HPDE6-E6E7 (cell line): ENCODE measurements around the gene HKDC1.

Experiments used
- DNase-seq: peaks from one replicate; pipeline ENCODE4 v3.0.0; 2011; ENCODE audit warnings: missing footprints; ENCODE audit errors: extremely low spot score

Gene HKDC1

DNA sequence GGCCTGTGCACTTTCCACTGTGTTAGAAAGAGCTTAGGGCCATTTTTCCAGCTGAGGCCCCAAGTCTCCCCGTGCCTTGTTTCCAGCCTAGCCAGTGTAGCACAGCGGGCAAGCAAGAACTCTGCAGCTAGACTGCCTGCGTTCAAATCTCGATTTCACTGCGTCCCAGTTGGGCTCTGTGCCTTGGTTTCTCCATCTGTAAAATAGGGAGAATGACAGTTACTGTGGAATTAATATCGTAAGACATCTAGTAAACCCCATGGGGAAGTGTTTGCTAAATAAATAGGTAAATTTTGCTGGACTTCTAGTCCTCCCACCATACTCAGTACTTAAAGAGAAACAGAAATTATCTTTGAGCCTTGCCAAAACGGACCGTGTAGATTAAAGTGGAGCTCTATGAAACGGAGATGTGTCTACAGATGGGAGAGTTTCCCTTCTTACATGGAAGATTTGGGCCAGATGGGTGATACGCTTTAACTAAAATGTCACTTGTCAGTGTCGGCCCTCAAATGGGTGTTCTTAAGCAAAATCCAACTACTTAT is 3.5 kb upstream of the HKDC1 start:
- DNase-seq: no peak

DNA sequence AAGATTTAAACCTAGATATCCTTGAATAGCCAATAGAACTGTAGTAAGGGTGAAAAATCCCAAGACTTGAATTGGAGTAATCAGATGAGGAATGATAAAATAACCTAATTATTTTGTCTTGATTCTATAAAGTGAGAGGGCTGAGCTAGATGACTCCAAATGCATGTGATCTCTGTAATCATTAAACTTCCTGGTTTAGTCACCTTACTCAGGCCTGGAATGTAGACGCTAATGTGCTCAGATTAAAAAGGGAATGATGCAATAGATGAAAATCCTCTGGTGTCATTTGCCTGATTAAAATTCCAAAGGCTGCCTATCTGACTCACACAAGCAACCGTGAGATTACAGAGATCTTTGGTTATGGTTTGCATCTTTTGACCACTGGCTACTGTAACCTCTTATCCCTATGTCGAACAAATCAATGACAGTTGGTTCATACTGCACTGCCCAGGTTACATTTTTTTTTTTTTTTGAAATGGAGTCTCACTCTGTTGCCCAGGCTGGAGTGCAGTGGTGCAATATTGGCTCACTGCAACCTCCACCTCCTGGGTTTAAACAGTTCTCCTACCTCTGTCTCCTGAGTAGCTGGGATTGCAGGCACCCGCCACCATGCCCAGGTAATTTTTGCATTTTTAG is 2.9 kb upstream of the HKDC1 start:
- peak; percentile 86 for DNase-seq

DNA sequence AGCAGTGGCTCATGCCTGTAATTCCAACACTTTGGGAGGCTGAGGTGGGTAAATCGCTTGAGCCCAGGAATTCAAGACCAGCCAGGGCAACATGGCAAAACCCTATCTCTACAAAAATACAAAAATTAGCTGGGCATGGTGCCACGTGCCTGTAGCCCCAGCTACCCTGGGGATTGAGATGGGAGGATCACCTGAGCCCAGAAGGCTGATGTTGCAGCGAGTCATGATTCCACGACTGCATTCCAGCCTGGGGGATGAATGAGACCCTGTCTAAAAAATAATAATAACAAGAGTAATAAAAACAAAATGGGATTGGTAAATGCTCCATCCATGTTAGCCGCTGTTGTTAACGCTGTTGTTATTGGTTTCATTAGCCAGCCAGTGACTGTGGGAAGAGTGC is 1.3 kb upstream of the HKDC1 start:
- no peak for DNase-seq

DNA sequence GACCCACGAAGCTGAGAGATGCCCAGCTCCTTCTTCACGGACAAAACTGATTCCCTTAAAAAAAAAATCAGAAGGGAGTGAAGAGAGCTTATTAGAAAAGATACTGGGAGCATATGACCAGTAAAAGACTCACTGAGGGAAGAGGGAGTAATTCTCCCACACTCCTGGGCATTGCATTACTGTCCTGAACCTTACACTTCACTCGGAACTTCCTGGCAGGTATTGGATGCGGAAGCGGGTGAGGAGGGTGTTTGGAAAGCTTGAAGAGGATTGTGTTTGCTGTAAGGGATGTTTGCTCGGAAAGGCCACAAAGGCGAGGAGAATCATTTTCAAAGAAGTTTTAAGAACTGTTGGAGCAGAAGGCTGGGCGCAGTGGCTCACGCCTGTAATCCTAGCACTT is 375 bp downstream of the HKDC1 start:
- DNase-seq: no peak

DNA sequence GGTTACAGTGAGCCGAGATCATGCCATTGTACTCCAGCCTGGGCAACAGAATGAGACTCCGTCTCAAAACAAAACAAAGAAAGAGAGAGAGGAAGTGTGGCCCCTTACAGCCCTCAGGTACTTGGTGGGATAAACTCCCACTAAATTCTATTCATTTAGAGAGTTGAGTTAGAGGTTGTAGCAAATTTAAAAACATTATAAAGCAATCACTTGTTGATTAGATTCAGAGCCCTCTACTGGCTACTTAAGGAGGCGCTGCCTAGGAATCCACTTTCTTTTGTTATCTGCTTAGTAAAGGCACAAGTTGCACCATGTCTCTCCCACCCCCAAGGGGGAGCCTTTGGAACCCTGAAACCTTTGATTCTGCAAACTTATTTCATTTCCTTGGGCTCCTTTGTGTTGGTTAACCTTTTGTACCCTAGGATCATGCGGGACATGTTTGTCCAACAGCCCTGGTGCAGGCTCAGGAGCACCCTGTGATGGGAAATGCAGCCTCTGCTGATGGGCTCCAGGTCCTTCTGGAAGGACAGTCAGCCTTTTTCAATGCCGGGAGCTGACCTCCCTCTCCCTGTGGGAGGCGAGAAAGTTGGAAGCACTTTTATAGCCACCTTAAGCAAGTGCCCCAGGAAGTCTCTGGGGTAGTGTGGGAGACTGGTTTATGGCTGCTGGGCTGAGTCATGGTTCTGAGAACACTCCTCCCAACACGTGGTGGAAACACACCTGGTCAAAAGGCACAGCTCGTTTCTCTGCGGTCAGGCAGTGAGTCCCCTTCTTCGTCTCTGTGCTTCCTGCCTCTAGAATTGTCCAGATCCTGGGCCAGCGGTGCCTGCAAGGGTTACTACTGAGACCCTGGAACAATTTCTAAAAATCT is 2.3 kb downstream of the HKDC1 start:
- DNase-seq: peak; percentile 97

DNA sequence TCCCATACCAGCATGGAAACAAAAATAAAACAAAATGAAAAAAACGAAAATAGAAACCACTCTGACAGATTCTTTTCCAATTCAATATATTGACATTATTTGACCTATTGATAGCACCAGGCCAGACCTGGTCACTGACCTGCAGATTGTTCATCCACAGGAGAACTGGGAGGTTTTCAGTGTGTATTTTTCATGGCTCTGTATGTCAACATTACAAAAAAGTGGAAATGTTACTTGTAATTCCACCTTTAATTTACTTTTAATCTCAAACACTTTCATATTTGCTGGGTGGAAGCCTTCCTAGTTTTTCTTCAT is 2.9 kb downstream of the HKDC1 start:
- no peak for DNase-seq

DNA sequence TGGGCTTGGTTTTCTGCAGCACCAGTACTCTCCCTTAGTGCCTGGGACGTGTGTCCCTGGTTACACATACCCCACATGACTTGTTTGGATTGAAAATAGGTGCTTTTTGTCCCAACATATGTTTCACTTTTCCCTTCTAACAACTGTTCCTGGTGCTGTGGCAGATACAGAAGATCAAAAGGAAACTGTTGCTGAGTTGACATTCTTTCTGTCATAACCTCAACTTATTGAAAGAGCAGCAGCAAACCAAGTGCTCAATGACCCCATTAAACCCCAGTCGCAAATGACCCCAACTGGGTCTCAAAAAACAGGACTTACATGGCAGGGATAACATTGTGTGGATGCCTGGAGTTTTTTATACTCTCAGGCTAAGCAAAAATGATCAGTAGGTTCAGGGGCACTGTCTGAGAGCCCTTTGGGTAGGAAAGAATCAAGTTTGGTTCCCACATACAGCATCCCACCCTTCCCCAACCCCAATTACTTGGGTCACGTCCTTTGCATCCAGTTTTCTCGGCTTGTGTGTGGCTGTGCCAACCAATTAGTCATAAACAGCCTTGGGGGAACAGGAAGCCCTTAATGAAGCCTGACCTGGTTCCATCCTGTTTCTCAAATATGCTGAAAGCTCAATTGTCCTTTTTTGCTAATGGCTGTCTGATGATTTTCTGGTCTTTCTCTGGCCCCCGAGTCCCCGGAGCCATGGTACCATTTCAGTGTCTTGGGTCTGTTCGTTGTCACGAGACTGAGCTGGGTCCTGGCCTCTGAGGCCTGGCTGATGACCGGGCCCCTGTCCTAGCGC is 4.9 kb downstream of the HKDC1 start:
- DNase-seq: peak; percentile 36

DNA sequence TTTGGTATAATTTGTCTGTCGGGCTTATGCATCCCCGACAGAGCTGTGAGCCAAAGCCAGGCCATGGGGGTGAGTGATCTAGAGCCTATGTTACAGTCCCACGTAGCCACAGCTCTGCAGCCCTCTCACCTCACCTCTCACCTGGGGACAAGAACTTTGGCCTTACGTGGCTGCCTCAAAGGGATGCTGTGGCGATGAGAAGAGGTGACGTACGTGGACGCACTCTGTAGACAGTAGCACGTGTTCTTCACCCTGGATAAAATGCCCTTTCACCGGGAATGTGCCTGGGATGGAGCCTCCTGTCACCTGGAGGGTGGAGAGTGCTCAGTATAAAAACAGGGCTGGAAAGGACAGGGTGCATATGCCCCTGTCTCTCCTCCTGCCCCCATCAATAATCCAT is 5.5 kb downstream of the HKDC1 start:
- DNase-seq: no peak

DNA sequence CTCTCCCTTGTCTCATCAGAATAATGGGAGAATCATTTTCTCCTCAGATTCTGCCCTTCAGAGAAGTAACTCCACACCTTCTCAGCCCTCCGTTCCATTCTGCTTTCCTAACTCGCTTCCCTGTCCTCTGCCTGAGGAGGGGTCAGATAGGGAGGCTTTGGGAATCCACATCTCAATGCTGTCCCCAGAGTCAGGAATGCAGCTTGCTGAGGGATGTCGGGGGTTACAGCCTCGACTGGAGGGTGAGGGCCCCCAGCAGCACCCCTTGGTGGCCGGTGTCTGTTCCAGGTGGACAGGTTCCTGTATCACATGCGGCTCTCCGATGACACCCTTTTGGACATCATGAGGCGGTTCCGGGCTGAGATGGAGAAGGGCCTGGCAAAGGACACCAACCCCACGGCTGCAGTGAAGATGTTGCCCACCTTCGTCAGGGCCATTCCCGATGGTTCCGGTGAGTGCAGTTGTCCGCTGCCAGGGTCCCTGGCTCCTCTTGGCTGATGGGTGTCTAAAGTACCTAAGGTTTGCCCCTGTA is 6.9 kb downstream of the HKDC1 start:
- DNase-seq: no peak

DNA sequence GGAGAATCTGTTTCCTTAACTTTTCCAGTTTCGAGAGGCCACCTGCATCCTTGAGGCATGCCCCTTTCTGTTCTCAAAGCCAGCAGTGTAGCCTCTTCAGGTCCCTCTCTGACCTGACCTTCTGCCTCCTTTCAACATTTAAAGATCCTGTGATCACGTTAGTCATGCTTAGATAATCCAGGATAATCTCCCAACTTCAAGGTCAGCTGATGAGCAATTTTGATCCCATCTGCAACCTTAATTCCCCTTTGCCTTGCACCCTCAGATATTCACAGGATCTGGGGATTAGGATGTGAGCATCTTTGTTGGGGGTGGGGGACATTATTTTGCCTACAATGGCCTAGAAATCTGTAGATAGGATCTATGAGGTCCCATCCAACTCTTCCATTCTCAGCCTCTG is 8.0 kb downstream of the HKDC1 start:
- no peak for DNase-seq

DNA sequence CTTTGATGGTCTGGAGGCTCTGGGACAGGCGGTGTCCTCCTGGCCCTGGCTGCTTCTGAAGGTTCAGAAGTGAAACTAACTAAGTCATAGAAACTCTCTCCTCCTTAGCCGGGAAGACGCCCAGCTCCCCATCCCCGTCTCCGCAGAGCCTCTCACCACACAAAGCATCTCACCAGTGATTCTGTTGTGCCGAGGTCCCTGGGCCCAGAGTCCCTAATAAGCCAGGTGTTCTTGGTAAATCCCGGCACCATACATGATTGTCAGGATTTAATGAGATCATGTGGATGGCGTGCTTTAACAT is 9.4 kb downstream of the HKDC1 start:
- no peak for DNase-seq

DNA sequence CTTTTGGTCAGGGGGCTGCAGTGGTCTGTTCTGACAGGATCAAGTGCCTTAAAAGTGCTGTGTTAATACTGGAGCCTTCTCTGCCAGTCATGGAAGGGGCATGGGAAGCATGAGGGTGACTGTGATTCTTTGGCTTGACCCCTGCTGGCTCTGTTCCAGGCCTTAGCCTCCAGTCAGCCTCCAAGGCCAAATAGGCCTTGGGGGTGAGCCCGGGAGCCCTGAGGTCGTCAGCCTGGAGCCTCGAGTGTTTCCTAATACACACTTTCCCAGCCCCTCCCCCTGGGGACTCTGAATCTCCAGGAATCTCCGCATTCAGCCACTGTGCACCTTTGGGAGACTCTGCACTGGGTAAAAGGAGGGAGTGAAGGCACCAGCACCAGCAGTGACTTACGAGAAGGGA is 10.0 kb downstream of the HKDC1 start:
- no peak for DNase-seq

DNA sequence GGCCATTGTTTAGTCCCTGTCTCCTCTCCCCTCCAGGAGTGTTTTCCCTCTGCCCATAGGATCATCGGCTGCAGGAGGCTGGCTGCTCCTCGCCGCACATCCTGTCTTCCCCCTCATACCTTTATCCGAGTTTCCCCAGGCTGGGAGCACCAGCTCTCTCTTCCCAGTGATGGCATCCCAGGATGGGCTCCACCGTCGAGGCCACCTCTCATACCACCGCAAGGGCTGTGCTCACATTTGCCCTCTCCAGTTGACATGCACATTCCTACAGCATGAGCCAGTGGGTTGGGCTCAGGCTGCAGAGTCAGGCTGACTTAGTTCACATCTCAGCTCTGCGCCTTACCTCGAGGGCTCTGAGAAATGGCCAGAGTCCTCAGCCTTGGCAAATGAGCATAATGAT is 12.1 kb downstream of the HKDC1 start:
- peak; percentile 84 for DNase-seq

DNA sequence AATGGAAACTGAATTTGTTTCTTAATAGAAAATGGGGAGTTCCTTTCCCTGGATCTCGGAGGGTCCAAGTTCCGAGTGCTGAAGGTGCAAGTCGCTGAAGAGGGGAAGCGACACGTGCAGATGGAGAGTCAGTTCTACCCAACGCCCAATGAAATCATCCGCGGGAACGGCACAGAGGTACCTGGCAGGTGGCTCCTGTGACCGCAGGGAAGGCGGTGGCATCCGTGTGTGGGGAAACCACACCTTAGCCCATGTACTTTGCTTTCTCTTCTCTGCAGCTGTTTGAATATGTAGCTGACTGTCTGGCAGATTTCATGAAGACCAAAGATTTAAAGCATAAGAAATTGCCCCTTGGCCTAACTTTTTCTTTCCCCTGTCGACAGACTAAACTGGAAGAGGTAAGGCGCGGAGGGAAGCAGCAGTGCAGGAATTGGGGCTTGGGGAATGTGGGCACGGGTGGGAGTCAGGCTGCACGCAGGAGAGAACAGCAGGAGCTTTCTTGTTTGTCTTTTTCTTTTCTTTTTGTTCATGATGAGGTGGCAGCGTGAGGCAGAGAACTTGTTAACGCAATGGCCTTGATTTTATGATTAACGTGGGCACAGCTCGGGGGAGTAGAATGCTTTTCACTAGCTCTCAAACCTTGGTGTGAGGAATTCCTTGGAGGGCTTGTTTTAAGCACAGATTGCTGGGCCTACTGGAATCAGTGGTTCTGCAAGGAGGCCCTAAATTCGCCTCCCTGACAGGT is 12.8 kb downstream of the HKDC1 start:
- no peak for DNase-seq

DNA sequence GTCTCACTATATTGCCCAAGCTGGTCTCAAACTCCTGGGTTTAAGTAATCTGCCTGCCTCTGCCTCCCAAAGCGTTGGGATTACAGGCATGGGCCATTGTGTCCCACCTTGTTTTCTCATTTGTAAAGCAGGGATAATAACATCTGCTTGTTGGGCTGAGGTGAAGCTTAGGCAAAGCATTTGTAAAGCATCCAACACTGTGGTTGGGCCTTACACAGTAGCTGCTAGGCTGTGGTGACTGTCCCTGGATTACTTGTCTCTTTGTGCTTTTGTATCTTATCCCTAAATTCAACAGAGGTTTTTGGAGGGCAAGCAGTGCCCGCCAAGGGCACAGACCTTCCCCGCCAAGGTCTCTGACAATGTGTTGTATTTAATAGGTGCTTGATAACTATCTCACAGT is 14.3 kb downstream of the HKDC1 start:
- DNase-seq: no peak

DNA sequence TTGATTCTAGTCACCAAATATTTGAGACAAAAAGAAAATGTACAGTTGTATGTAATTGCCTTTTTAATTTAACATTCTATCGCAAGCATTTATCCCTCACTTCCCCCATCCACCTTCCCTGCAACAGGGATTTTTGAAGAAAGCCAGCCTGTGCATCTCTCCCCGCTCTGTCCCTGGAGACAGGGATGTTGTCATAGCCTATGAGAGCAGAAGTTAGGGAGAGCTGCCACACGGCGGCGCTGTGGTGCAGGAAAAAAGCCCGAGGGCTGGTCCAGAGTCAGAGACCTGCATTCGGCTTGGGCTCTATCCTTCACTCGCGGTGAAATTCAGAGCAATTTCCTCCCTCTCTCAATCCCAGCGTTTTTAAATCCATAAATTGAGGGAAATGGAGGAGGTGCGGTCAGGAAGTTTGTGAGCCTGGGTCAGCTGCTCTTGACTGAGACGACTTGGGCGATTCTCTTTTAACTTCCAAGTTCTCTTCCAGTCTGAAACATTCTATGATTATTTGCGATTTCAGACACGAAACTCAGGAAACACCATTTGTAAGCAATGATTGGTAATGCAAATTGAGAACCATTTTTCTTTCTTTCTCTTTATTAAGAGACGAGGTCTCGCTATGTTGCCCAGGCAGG is 17.5 kb downstream of the HKDC1 start:
- peak; percentile 76 for DNase-seq

DNA sequence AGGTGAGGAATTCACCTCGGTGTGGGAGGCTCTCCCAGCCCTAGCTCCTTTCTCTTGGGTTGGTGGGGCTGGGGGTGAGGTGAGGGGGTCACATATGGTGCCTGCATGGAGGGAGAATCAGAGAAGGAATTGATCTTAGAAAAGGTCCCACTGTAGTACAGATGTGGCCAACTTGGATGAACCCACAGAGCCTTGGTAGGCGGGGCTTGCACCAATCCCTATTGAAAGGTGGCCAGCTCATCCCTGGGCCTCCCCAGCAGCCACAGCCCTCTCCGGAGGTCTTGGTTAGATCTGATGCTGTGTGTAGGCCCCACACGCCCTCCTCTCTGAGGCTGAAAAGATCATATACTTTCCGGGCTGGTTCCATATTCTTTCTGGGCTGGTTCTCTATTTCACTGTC is 19.0 kb downstream of the HKDC1 start:
- no peak for DNase-seq

DNA sequence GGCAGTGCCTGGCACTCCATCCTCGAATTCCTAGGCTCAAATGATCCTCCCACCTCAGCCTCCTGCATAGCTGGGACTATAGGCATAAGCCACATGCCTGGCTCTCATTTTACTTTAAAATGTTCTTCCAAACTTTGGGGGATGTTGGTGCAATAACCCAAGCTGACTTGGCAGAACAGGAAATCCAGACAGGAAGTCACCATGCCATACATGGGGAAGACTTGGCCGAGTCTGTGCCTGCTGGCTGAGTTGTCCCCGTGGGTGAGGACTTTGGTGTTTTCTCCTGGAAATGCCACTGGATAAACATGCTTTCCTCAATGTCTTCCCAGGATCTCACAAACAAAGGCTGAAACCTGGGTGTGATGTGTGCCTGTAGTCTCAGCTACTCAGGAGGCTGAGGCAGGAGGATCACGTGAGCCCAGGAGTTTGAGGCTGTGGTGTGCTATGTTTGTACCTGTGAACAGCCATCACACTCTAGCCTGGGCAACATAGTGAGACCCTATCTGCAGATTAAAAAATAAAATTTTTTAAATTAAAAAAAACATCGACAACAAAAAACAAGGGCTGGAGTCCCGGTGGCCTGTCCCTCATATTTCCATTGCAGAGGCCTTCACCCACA is 19.8 kb downstream of the HKDC1 start:
- DNase-seq: no peak

DNA sequence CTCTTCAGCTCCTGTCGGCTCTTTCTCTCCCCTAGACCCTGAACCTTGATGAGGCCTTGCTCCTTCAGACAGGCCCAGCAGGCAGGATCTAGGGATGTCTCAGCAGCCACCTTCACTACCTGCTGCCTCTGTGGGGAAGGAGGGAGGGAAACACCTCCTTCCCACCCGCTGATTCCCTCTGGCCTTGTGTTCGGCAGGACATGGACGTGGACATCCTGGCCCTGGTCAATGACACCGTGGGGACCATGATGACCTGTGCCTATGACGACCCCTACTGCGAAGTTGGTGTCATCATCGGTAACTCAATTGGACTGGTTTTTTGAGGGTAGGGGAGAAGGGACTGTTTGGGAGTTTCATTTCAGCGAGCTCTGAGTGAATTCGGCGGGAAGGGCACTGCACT is 20.3 kb downstream of the HKDC1 start:
- DNase-seq: no peak

DNA sequence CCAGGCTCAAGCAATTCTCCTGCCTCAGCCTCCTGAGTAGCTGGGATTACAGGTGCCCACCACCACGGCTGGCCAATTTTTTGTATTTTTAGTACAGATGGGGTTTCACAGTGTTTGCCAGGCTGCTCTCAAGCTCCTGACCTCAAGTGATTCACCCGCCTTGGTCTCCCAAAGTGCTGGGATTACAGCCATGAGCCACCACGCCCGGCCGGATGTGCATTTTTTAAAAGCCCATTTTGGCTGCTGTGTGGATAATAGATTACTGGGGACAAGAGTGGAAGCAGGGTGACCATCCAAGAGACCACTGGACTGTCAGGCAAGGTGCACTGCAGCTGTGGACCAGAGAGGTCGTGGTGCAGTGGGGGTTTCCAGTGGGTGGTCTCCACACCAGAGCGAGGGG is 21.4 kb downstream of the HKDC1 start:
- no peak for DNase-seq
